Chondrocyte (in vitro differentiated cells): ENCODE measurements around the gene PFDN6. TPM values are rescaled to one million over a fixed set of nuclear protein-coding genes. Genes with fewer than 3 reads are reported as not detected.

Source experiments
- DNase-seq: peaks from one replicate; pipeline ENCODE4 v3.0.0; 2021; ENCODE audit warnings: mixed read lengths, low spot score
- H3K27ac Mint-ChIP-seq: one replicate; pipeline ENCODE4 v1.8.0; 2021; ENCODE audit warnings: mild to moderate bottlenecking, moderate library complexity, mixed read lengths; ENCODE audit not compliant: unreplicated experiment
- H3K27me3 Mint-ChIP-seq: 2 replicates; pipeline ENCODE4 v1.8.0; 2021; ENCODE audit warnings: low read depth, mixed read lengths
- H3K36me3 Mint-ChIP-seq: 2 replicates; pipeline ENCODE4 v1.8.0; 2021; ENCODE audit warnings: low read depth, mixed read lengths
- H3K4me1 Mint-ChIP-seq: 2 replicates; pipeline ENCODE4 v1.8.0; 2021; ENCODE audit warnings: low read depth, mild to moderate bottlenecking, mixed read lengths
- H3K4me3 Mint-ChIP-seq: one replicate; pipeline ENCODE4 v1.8.0; 2021; ENCODE audit warnings: mild to moderate bottlenecking, moderate library complexity, mixed read lengths; ENCODE audit not compliant: unreplicated experiment
- H3K9me3 Mint-ChIP-seq: 2 replicates; pipeline ENCODE4 v1.8.0; 2021; ENCODE audit warnings: low read depth, mixed read lengths
- CTCF ChIP-seq: fragments of 200-600 bp; sonication (generic); IDR thresholded peaks from 2 replicates; pipeline ENCODE4 v1.5.0; 2021; ENCODE audit warnings: antibody characterized with exemption, mild to moderate bottlenecking, moderate library complexity
- total RNA-seq: library from RNA; stranded (reverse); gene quantifications from 3 replicates; pipeline ENCODE4 v1.2.1, GENCODE V29; 2021

The PFDN6 gene
- total RNA-seq, 1 donor from 2014 or later, result 25.3 TPM

GRCh38 chr6:33314943-33315792 is 25.8 kb downstream of the PFDN6 start:
- TF ChIP-seq CTCF, result no peak
- Mint-ChIP-seq H3K4me1 (peaks cover 68% of the 10 kb centered on the region), H3K27me3 (no peaks in the 10 kb centered on the region), H3K9me3 (no peaks in the 10 kb centered on the region), H3K4me3 (peak overlapping the region; percentile 97), H3K36me3 (peaks cover 17% of the 10 kb centered on the region), H3K27ac (peak overlapping the region; percentile 98)
- no peak for DNase-seq

- Mint-ChIP-seq H3K9me3 (no peaks in the 10 kb centered on the region), H3K36me3 (peaks cover 19% of the 10 kb centered on the region), H3K27ac (peak overlapping the region; percentile 81), H3K27me3 (no peaks in the 10 kb centered on the region), H3K4me3 (peak overlapping the region; percentile 92), H3K4me1 (peaks cover 77% of the 10 kb centered on the region)
- DNase-seq, result no peak
- no peak for TF ChIP-seq CTCF
These were observed 26.6 kb downstream of the PFDN6 start for GRCh38 chr6:33315793-33316602.

GRCh38 chr6:33316603-33317418 is 27.4 kb downstream of the PFDN6 start:
- Mint-ChIP-seq H3K9me3 (no peaks in the 10 kb centered on the region), H3K4me1 (peaks cover 80% of the 10 kb centered on the region)
- TF ChIP-seq CTCF, result no peak

GRCh38 chr6:33317419-33317668 is 27.9 kb downstream of the PFDN6 start:
- no peaks in the 10 kb centered on the region for H3K9me3 Mint-ChIP-seq
- no peaks in the 10 kb centered on the region for H3K27me3 Mint-ChIP-seq
- H3K36me3 Mint-ChIP-seq, result peaks cover 19% of the 10 kb centered on the region
- peak overlapping the region; percentile 59 for H3K27ac Mint-ChIP-seq
- peak overlapping the region; percentile 92 for H3K4me3 Mint-ChIP-seq
- TF ChIP-seq CTCF, result no peak
- no peak for DNase-seq
- H3K4me1 Mint-ChIP-seq, result peaks cover 80% of the 10 kb centered on the region

More at GRCh38 chr6:33316603-33317418, 27.4 kb downstream of the PFDN6 start:
- H3K36me3 Mint-ChIP-seq, result peaks cover 19% of the 10 kb centered on the region
- peak overlapping the region; percentile 92 for H3K4me3 Mint-ChIP-seq
- H3K27ac Mint-ChIP-seq, result peak overlapping the region; percentile 81
- H3K27me3 Mint-ChIP-seq, result no peaks in the 10 kb centered on the region
- DNase-seq, result no peak
